ENCODE data around the gene FRZB.

FRZB gene

GRCh38 chr2:182836451-182836850, 30.0 kb downstream of the FRZB start:
- Histone ChIP-seq H3K36me3 (ENCODE audit: control insufficient read depth, insufficient read depth, low read length) (no peaks in the 10 kb centered on the region), H3K4me1 (ENCODE audit: control insufficient read depth, insufficient read depth, low read length) (peaks cover 3% of the 10 kb centered on the region; the same call in 1 of the 2 replicates), H3K27ac (ENCODE audit: low read depth, low read length) (no peak overlapping the region), H3K9ac (ENCODE audit: low read length) (no peak overlapping the region), H3K27me3 (ENCODE audit: control insufficient read depth, insufficient read depth, low read length) (no peaks in the 10 kb centered on the region), H3K9me3 (ENCODE audit: control insufficient read depth, insufficient read depth, low read depth, low read length) (no peaks in the 10 kb centered on the region), H3K4me3 (ENCODE audit: low read depth, low read length) (no peak overlapping the region)

- H3K27me3 ChIP-seq (ENCODE audit: control insufficient read depth, insufficient read depth, low read length) = no peaks in the 10 kb centered on the region
- no peak overlapping the region for H3K27ac ChIP-seq (ENCODE audit: low read depth, low read length)
- H3K36me3 ChIP-seq (ENCODE audit: control insufficient read depth, insufficient read depth, low read length) = no peaks in the 10 kb centered on the region
- no peaks in the 10 kb centered on the region for H3K9me3 ChIP-seq (ENCODE audit: control insufficient read depth, insufficient read depth, low read depth, low read length)
- H3K4me1 ChIP-seq (ENCODE audit: control insufficient read depth, insufficient read depth, low read length) = no peaks in the 10 kb centered on the region
- no peak overlapping the region for H3K4me3 ChIP-seq (ENCODE audit: low read depth, low read length)
- no peak overlapping the region for H3K9ac ChIP-seq (ENCODE audit: low read length)
Observed at GRCh38 chr2:182834293-182834692, 32.1 kb downstream of the FRZB start.

GRCh38 chr2:182833084-182833854, 33.2 kb downstream of the FRZB start:
- Histone ChIP-seq H3K4me1 (ENCODE audit: control insufficient read depth, insufficient read depth, low read length) (no peaks in the 10 kb centered on the region), H3K9me3 (ENCODE audit: control insufficient read depth, insufficient read depth, low read depth, low read length) (no peaks in the 10 kb centered on the region), H3K9ac (ENCODE audit: low read length) (no peak overlapping the region), H3K36me3 (ENCODE audit: control insufficient read depth, insufficient read depth, low read length) (no peaks in the 10 kb centered on the region), H3K4me3 (ENCODE audit: low read depth, low read length) (no peak overlapping the region), H3K27me3 (ENCODE audit: control insufficient read depth, insufficient read depth, low read length) (no peaks in the 10 kb centered on the region), H3K27ac (ENCODE audit: low read depth, low read length) (no peak overlapping the region)

DNA sequence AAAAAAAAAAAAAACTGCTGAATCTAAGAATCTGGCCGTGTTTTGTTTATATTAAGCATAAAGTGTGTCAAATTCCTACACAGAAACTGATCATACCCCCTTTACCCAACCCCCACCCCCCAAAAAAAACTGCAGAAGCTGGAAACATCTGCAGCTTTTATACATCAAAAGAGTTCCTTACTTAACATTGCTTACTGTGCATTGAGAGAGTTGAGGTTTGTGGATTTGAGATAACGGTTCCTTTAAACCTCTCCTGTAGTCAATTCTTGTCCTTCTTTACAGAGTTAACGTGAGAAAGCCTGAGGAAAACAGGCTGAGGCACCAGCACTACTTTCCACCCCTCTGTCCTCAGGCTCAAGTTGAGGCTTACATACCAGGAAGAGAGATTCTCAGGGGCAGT, 34.5 kb downstream of the FRZB start:
- H3K4me1 ChIP-seq (ENCODE audit: control insufficient read depth, insufficient read depth, low read length) = peaks cover 2% of the 10 kb centered on the region
- H3K27ac ChIP-seq (ENCODE audit: low read depth, low read length) = no peak overlapping the region
- H3K9me3 ChIP-seq (ENCODE audit: control insufficient read depth, insufficient read depth, low read depth, low read length) = no peaks in the 10 kb centered on the region
- H3K4me3 ChIP-seq (ENCODE audit: low read depth, low read length) = no peak overlapping the region
- H3K27me3 ChIP-seq (ENCODE audit: control insufficient read depth, insufficient read depth, low read length) = no peaks in the 10 kb centered on the region
- no peak overlapping the region for H3K9ac ChIP-seq (ENCODE audit: low read length)
- no peaks in the 10 kb centered on the region for H3K36me3 ChIP-seq (ENCODE audit: control insufficient read depth, insufficient read depth, low read length)

DNA sequence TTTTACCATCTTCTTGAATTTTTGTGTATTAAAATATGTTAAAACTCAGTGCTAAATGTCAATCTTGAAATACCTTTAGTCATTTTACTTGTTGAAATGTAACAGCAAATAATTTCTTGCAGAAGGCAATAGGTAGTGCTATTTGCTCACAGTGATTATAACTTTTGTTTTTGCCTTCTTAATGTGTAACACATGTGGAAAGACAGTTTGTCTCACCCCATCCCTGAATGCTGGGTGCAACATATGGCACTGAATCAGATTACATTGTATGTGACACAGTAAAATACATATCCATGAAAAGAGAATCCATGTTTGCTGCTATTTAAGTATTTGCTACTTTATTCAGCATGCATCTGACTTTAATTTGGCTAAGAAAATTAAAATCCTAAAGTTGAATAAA, 35.3 kb downstream of the FRZB start:
- Histone ChIP-seq H3K27ac (ENCODE audit: low read depth, low read length) (no peak overlapping the region), H3K27me3 (ENCODE audit: control insufficient read depth, insufficient read depth, low read length) (no peaks in the 10 kb centered on the region), H3K9me3 (ENCODE audit: control insufficient read depth, insufficient read depth, low read depth, low read length) (no peaks in the 10 kb centered on the region), H3K9ac (ENCODE audit: low read length) (no peak overlapping the region), H3K4me3 (ENCODE audit: low read depth, low read length) (no peak overlapping the region), H3K4me1 (ENCODE audit: control insufficient read depth, insufficient read depth, low read length) (peaks cover 10% of the 10 kb centered on the region), H3K36me3 (ENCODE audit: control insufficient read depth, insufficient read depth, low read length) (no peaks in the 10 kb centered on the region)

GRCh38 chr2:182827182-182827879, 39.1 kb downstream of the FRZB start:
- Histone ChIP-seq H3K27me3 (ENCODE audit: control insufficient read depth, insufficient read depth, low read length) (no peaks in the 10 kb centered on the region), H3K4me1 (ENCODE audit: control insufficient read depth, insufficient read depth, low read length) (peaks cover 14% of the 10 kb centered on the region), H3K4me3 (ENCODE audit: low read depth, low read length) (no peak overlapping the region), H3K9ac (ENCODE audit: low read length) (no peak overlapping the region), H3K9me3 (ENCODE audit: control insufficient read depth, insufficient read depth, low read depth, low read length) (no peaks in the 10 kb centered on the region), H3K27ac (ENCODE audit: low read depth, low read length) (no peak overlapping the region), H3K36me3 (ENCODE audit: control insufficient read depth, insufficient read depth, low read length) (no peaks in the 10 kb centered on the region)

GRCh38 chr2:182826496-182826895, 39.9 kb downstream of the FRZB start:
- no peak overlapping the region for H3K27ac ChIP-seq (ENCODE audit: low read depth, low read length)
- no peak overlapping the region for H3K9ac ChIP-seq (ENCODE audit: low read length)
- no peak overlapping the region for H3K4me3 ChIP-seq (ENCODE audit: low read depth, low read length)
- H3K9me3 ChIP-seq (ENCODE audit: control insufficient read depth, insufficient read depth, low read depth, low read length) = no peaks in the 10 kb centered on the region
- peaks cover 14% of the 10 kb centered on the region for H3K4me1 ChIP-seq (ENCODE audit: control insufficient read depth, insufficient read depth, low read length)
- H3K27me3 ChIP-seq (ENCODE audit: control insufficient read depth, insufficient read depth, low read length) = no peaks in the 10 kb centered on the region
- H3K36me3 ChIP-seq (ENCODE audit: control insufficient read depth, insufficient read depth, low read length) = no peaks in the 10 kb centered on the region

- no peak overlapping the region for H3K4me3 ChIP-seq (ENCODE audit: low read depth, low read length)
- peaks cover 14% of the 10 kb centered on the region for H3K4me1 ChIP-seq (ENCODE audit: control insufficient read depth, insufficient read depth, low read length)
- no peaks in the 10 kb centered on the region for H3K9me3 ChIP-seq (ENCODE audit: control insufficient read depth, insufficient read depth, low read depth, low read length)
- H3K27me3 ChIP-seq (ENCODE audit: control insufficient read depth, insufficient read depth, low read length) = no peaks in the 10 kb centered on the region
- H3K27ac ChIP-seq (ENCODE audit: low read depth, low read length) = no peak overlapping the region
- H3K9ac ChIP-seq (ENCODE audit: low read length) = no peak overlapping the region
- no peaks in the 10 kb centered on the region for H3K36me3 ChIP-seq (ENCODE audit: control insufficient read depth, insufficient read depth, low read length)
Observed at GRCh38 chr2:182826064-182826463, 40.4 kb downstream of the FRZB start.

DNA sequence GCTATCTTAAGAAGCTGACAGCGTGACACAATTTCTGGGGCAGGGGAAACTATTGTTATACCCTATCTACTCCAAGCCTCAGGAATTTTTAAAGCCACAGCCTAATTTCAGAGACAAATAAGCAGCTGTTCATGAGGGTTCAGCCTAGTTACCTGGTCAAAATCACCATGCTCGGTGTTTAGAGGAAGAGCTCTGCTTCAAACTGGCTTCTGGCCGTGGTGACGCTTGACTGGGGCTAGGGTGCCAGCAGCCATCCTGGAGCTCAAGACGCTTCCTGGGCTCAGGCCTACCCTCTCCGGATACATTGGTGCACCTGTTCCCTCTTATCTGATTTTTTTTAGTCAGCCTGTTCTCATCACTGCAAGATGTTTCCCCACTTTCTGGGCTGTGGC, 41.7 kb downstream of the FRZB start:
- no peak overlapping the region for H3K9ac ChIP-seq (ENCODE audit: low read length)
- no peaks in the 10 kb centered on the region for H3K9me3 ChIP-seq (ENCODE audit: control insufficient read depth, insufficient read depth, low read depth, low read length)
- no peaks in the 10 kb centered on the region for H3K36me3 ChIP-seq (ENCODE audit: control insufficient read depth, insufficient read depth, low read length)
- H3K4me3 ChIP-seq (ENCODE audit: low read depth, low read length) = no peak overlapping the region
- no peaks in the 10 kb centered on the region for H3K27me3 ChIP-seq (ENCODE audit: control insufficient read depth, insufficient read depth, low read length)
- H3K27ac ChIP-seq (ENCODE audit: low read depth, low read length) = no peak overlapping the region
- peaks cover 16% of the 10 kb centered on the region for H3K4me1 ChIP-seq (ENCODE audit: control insufficient read depth, insufficient read depth, low read length)

GRCh38 chr2:182824056-182824766, 42.2 kb downstream of the FRZB start:
- H3K27ac ChIP-seq (ENCODE audit: low read depth, low read length) = no peak overlapping the region
- no peak overlapping the region for H3K9ac ChIP-seq (ENCODE audit: low read length)
- H3K4me3 ChIP-seq (ENCODE audit: low read depth, low read length) = no peak overlapping the region
- no peaks in the 10 kb centered on the region for H3K36me3 ChIP-seq (ENCODE audit: control insufficient read depth, insufficient read depth, low read length)
- no peaks in the 10 kb centered on the region for H3K27me3 ChIP-seq (ENCODE audit: control insufficient read depth, insufficient read depth, low read length)
- H3K4me1 ChIP-seq (ENCODE audit: control insufficient read depth, insufficient read depth, low read length) = peaks cover 22% of the 10 kb centered on the region
- no peaks in the 10 kb centered on the region for H3K9me3 ChIP-seq (ENCODE audit: control insufficient read depth, insufficient read depth, low read depth, low read length)

GRCh38 chr2:182822733-182823132, 43.7 kb downstream of the FRZB start:
- Histone ChIP-seq H3K36me3 (ENCODE audit: control insufficient read depth, insufficient read depth, low read length) (no peaks in the 10 kb centered on the region), H3K27ac (ENCODE audit: low read depth, low read length) (no peak overlapping the region), H3K27me3 (ENCODE audit: control insufficient read depth, insufficient read depth, low read length) (no peaks in the 10 kb centered on the region), H3K9ac (ENCODE audit: low read length) (no peak overlapping the region), H3K4me1 (ENCODE audit: control insufficient read depth, insufficient read depth, low read length) (peaks cover 34% of the 10 kb centered on the region), H3K9me3 (ENCODE audit: control insufficient read depth, insufficient read depth, low read depth, low read length) (no peaks in the 10 kb centered on the region), H3K4me3 (ENCODE audit: low read depth, low read length) (no peak overlapping the region)
